ENCODE data around the gene GZMB.

DNA sequence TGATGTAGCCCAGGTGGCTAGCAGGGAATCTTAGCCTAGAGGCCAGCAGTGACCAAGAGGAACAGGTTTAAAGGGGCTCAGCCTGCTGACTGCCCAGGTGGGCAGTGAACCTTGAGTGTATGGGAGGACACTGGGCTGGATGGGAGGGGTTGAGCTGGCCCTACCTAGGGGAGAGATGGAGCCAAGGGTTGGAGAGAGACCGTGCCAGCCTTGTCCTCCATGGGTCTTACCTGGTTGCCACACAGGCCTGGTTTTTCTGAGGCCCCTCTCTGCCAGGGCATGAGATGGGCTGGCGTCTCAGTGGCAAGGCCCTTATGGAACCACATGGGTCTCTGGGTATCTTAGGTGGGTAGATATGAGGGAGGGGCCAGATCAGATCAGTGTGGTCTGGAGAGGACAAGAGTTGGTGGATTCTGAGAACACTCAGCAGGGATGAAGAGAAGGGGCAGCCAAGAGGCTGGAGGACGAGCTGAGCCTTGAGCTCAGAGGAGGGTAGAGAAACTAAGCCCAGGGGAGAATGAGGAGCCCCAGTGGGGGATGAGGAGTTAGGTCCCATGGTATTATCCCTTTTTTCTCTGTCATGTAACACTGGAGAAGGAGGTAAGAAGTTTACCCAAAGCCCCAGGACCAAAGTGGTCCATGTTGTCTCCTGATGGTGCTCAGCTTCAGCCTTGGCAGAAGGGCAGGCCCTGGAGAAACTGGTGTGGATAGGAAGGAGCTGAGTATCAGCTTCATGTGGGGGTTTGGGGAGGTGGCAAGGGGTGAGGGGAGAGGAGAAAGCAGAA is 3.7 kb downstream of the GZMB start:
- TF ChIP-seq POLR2A (IDR thresholded peaks at IDR 0.05) (no peak), CTCF (IDR thresholded peaks at IDR 0.05) (no peak)
